HEK293 (cell line): ENCODE data around the gene NDST1.

Source experiments
- KLF1 ChIP-seq: fragments of 450-650 bp; formaldehyde crosslinking; IDR thresholded peaks from 2 replicates; pipeline ENCODE4 v1.5.1; 2016; ENCODE audit warnings: missing biosample characterization, missing genetic modification characterization
- KLF9 ChIP-seq: fragments of 450-650 bp; formaldehyde crosslinking; IDR thresholded peaks from 2 replicates; pipeline ENCODE4 v1.5.1; 2016; ENCODE audit warnings: missing biosample characterization, missing genetic modification characterization, low read depth
- ZNF239 ChIP-seq: fragments of 450-650 bp; formaldehyde crosslinking; IDR thresholded peaks from 2 replicates; pipeline ENCODE4 v1.5.1; 2016; ENCODE audit warnings: missing biosample characterization, missing genetic modification characterization
- ZNF398 ChIP-seq: fragments of 450-650 bp; formaldehyde crosslinking; IDR thresholded peaks from 2 replicates; pipeline ENCODE4 v1.5.1; 2017; ENCODE audit warnings: missing biosample characterization, missing genetic modification characterization
- ZNF785 ChIP-seq: fragments of 450-650 bp; formaldehyde crosslinking; IDR thresholded peaks from 2 replicates; pipeline ENCODE4 v1.5.1; 2016; ENCODE audit warnings: missing biosample characterization, missing genetic modification characterization
- TF ChIP-seq, protein P1 (sequence below): fragments of 450-650 bp; formaldehyde crosslinking; IDR thresholded peaks from 2 replicates; pipeline ENCODE4 v1.5.1; 2016; ENCODE audit warnings: missing biosample characterization, missing genetic modification characterization
- TF ChIP-seq, protein P2 (sequence below): fragments of 450-650 bp; formaldehyde crosslinking; optimal IDR thresholded peaks from 2 replicates; pipeline ENCODE3; 2016; ENCODE audit warnings: missing biosample characterization, mild to moderate bottlenecking, missing genetic modification characterization

DNA sequence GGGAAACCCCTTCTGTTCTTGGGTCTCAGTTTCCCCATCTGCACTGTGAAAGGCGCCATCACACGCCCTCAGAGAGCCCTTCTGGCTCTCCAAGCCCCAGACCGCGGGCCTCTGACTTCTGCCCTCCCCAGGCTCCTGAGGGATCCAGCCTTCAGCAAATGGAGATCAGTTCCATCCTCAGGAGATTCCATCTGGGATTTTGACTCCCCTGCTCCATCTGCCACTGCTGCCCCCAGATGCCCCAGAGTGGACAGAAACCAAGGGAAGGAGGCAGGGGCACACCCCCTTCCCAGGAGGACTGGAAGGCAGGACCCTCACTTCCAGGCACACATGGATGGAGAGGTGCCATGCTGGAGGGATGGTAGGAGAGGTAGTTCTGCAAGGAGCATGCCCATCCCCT lies 39.7 kb upstream of the NDST1 start:
- TF ChIP-seq, protein P1, sequence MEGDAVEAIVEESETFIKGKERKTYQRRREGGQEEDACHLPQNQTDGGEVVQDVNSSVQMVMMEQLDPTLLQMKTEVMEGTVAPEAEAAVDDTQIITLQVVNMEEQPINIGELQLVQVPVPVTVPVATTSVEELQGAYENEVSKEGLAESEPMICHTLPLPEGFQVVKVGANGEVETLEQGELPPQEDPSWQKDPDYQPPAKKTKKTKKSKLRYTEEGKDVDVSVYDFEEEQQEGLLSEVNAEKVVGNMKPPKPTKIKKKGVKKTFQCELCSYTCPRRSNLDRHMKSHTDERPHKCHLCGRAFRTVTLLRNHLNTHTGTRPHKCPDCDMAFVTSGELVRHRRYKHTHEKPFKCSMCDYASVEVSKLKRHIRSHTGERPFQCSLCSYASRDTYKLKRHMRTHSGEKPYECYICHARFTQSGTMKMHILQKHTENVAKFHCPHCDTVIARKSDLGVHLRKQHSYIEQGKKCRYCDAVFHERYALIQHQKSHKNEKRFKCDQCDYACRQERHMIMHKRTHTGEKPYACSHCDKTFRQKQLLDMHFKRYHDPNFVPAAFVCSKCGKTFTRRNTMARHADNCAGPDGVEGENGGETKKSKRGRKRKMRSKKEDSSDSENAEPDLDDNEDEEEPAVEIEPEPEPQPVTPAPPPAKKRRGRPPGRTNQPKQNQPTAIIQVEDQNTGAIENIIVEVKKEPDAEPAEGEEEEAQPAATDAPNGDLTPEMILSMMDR (tag by site-specific recombination) = no peak
- no peak for TF ChIP-seq KLF9 (tag by site-specific recombination)
- TF ChIP-seq ZNF785 (tag by site-specific recombination) = no peak
- TF ChIP-seq ZNF239 (tag by site-specific recombination) = no peak
- TF ChIP-seq KLF1 (tag by site-specific recombination) = no peak
- TF ChIP-seq ZNF398 (tag by site-specific recombination) = no peak
- TF ChIP-seq, protein P2, sequence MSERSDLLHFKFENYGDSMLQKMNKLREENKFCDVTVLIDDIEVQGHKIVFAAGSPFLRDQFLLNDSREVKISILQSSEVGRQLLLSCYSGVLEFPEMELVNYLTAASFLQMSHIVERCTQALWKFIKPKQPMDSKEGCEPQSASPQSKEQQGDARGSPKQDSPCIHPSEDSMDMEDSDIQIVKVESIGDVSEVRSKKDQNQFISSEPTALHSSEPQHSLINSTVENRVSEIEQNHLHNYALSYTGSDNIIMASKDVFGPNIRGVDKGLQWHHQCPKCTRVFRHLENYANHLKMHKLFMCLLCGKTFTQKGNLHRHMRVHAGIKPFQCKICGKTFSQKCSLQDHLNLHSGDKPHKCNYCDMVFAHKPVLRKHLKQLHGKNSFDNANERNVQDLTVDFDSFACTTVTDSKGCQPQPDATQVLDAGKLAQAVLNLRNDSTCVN = no peak
